HUDEP-2 (cell line): ENCODE measurements around the gene FAM3D.

Experiments
- DNase-seq, 76 experiments: peaks; one replicate each; lab custom pipeline; 2025; ENCODE audit not compliant: unreplicated experiment in 76 of 76; lab: John Stamatoyannopoulos, UW

Gene FAM3D

GRCh38 chr3:58604031-58604430 lies 62.5 kb downstream of the FAM3D start:
- DNase-seq: no peak

GRCh38 chr3:58603606-58604005 lies 63.0 kb downstream of the FAM3D start:
- no peak for DNase-seq

GRCh38 chr3:58597770-58598310 lies 68.7 kb downstream of the FAM3D start:
- DNase-seq: no peak

GRCh38 chr3:58596834-58597518 lies 69.6 kb downstream of the FAM3D start:
- DNase-seq: no peak

- no peak for DNase-seq
These were observed 72.5 kb downstream of the FAM3D start for GRCh38 chr3:58594117-58594516.

GRCh38 chr3:58591517-58592510 lies 74.8 kb downstream of the FAM3D start:
- DNase-seq: no peak

GRCh38 chr3:58588030-58588614 lies 78.5 kb downstream of the FAM3D start:
- DNase-seq: peak in 3 of 76 experiments; percentile 2 to 13 (median 5)

GRCh38 chr3:58586776-58587192 lies 79.8 kb downstream of the FAM3D start:
- no peak for DNase-seq

- DNase-seq: no peak
These were observed 80.6 kb downstream of the FAM3D start for GRCh38 chr3:58585994-58586393.

GRCh38 chr3:58585005-58585786 lies 81.4 kb downstream of the FAM3D start:
- DNase-seq: peak in 8 of 76 experiments; percentile 2 to 21 (median 10)

- DNase-seq: no peak
These were observed 81.9 kb downstream of the FAM3D start for GRCh38 chr3:58584690-58585004.
